GM20000 (cell line): ENCODE results near the gene KDM7A.

ENCODE experiments used
- DNase-seq: peaks from one replicate; pipeline ENCODE4 v3.0.0; 2012; ENCODE audit warnings: low spot score
- TF ChIP-seq, protein P1 (sequence below): IDR thresholded peaks from 2 replicates; pipeline ENCODE4 v1.5.1; 2012; ENCODE audit warnings: mild to moderate bottlenecking, control low read depth; ENCODE audit errors: extremely low read depth, missing control alignments

Gene KDM7A

GRCh38 chr7:140035400-140036223, 141.2 kb downstream of the KDM7A start:
- no peak for DNase-seq
- TF ChIP-seq, protein P1, sequence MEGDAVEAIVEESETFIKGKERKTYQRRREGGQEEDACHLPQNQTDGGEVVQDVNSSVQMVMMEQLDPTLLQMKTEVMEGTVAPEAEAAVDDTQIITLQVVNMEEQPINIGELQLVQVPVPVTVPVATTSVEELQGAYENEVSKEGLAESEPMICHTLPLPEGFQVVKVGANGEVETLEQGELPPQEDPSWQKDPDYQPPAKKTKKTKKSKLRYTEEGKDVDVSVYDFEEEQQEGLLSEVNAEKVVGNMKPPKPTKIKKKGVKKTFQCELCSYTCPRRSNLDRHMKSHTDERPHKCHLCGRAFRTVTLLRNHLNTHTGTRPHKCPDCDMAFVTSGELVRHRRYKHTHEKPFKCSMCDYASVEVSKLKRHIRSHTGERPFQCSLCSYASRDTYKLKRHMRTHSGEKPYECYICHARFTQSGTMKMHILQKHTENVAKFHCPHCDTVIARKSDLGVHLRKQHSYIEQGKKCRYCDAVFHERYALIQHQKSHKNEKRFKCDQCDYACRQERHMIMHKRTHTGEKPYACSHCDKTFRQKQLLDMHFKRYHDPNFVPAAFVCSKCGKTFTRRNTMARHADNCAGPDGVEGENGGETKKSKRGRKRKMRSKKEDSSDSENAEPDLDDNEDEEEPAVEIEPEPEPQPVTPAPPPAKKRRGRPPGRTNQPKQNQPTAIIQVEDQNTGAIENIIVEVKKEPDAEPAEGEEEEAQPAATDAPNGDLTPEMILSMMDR = no peak
